HG02610 (cell line): ENCODE results near the gene PRPF6.
"Not testable (repeated sequence)": the region's sequence is repeated elsewhere in the genome, so short reads cannot be mapped to it uniquely, and the experiment has no call there.

ENCODE experiments used
- ATAC-seq: cut with Tn5 transposase; IDR thresholded peaks from one replicate; pipeline ENCODE4 v1.9.1; 2021; ENCODE audit warnings: mild to moderate bottlenecking, moderate library complexity; ENCODE audit not compliant: unreplicated experiment

Gene PRPF6

GRCh38 chr20:63959699-63960075 is 21.2 kb upstream of the PRPF6 start:
- ATAC-seq: no peak

- ATAC-seq: not testable (repeated sequence)
Observed at GRCh38 chr20:63960654-63961621, 20.0 kb upstream of the PRPF6 start.

GRCh38 chr20:63961664-63962425 is 19.1 kb upstream of the PRPF6 start:
- ATAC-seq: no peak

GRCh38 chr20:63962426-63963347 is 18.2 kb upstream of the PRPF6 start:
- no peak for ATAC-seq

GRCh38 chr20:63963348-63963741 is 17.6 kb upstream of the PRPF6 start:
- no peak for ATAC-seq

- no peak for ATAC-seq
Observed at GRCh38 chr20:63963784-63964301, 17.1 kb upstream of the PRPF6 start.

GRCh38 chr20:63964412-63964811 is 16.5 kb upstream of the PRPF6 start:
- ATAC-seq: no peak

GRCh38 chr20:63966172-63966943 is 14.6 kb upstream of the PRPF6 start:
- ATAC-seq: no peak

- ATAC-seq: no peak
Observed at GRCh38 chr20:63966944-63967322, 14.0 kb upstream of the PRPF6 start.

GRCh38 chr20:63967330-63968135 is 13.4 kb upstream of the PRPF6 start:
- ATAC-seq: no peak

GRCh38 chr20:63968136-63968927 is 12.6 kb upstream of the PRPF6 start:
- no peak for ATAC-seq

GRCh38 chr20:63968928-63969760 is 11.8 kb upstream of the PRPF6 start:
- ATAC-seq: no peak

- no peak for ATAC-seq
Observed at GRCh38 chr20:63969838-63970713, 10.9 kb upstream of the PRPF6 start, which contains the start of gene ZNF512B. ZNF512B (minus strand) TSS chr20:63969930; CDS start chr20:63967950, 1,980 bp downstream.

GRCh38 chr20:63970714-63971431 is 10.1 kb upstream of the PRPF6 start:
- no peak for ATAC-seq

GRCh38 chr20:63971960-63972311 is 9.0 kb upstream of the PRPF6 start:
- not testable (repeated sequence) for ATAC-seq
